C4-2B (cell line): ENCODE measurements around the gene IARS1.

Source experiments
- H3K27ac ChIP-seq: fragments of 450-650 bp; 2 replicates; pipeline ENCODE4 v1.5.1; 2017
- ZFX ChIP-seq: fragments of 450-650 bp; IDR thresholded peaks from 2 replicates; pipeline ENCODE4 v1.6.1; 2017
- TF ChIP-seq, protein P1 (sequence below): fragments of 450-650 bp; conservative IDR thresholded peaks from 2 replicates; pipeline ENCODE4 v1.5.1; 2017; ENCODE audit warnings: mild to moderate bottlenecking

IARS1 gene

GRCh38 chr9:92245005-92245797, 48.3 kb downstream of the IARS1 start:
- TF ChIP-seq, protein P1, sequence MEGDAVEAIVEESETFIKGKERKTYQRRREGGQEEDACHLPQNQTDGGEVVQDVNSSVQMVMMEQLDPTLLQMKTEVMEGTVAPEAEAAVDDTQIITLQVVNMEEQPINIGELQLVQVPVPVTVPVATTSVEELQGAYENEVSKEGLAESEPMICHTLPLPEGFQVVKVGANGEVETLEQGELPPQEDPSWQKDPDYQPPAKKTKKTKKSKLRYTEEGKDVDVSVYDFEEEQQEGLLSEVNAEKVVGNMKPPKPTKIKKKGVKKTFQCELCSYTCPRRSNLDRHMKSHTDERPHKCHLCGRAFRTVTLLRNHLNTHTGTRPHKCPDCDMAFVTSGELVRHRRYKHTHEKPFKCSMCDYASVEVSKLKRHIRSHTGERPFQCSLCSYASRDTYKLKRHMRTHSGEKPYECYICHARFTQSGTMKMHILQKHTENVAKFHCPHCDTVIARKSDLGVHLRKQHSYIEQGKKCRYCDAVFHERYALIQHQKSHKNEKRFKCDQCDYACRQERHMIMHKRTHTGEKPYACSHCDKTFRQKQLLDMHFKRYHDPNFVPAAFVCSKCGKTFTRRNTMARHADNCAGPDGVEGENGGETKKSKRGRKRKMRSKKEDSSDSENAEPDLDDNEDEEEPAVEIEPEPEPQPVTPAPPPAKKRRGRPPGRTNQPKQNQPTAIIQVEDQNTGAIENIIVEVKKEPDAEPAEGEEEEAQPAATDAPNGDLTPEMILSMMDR = no peak
- TF ChIP-seq ZFX = no peak
- no peak overlapping the region for H3K27ac ChIP-seq
